Measurements from ENCODE around the gene SPTBN2. TPM values are rescaled to one million over a fixed set of nuclear protein-coding genes. Genes with fewer than 3 reads are reported as not detected.
A peak's percentile ranks its signal among the peaks of the same experiment; 100 is the strongest.

SPTBN2 gene
- total and polyA plus RNA-seq, 2 of the 8 experiments (the other 6 are each of a cell fraction or from before 2014, with no cell fraction given): 19.1 to 69.0 TPM

GRCh38 chr11:66639066-66639813 lies 89.8 kb downstream of the SPTBN2 start (continued):
- TF ChIP-seq, protein P1, sequence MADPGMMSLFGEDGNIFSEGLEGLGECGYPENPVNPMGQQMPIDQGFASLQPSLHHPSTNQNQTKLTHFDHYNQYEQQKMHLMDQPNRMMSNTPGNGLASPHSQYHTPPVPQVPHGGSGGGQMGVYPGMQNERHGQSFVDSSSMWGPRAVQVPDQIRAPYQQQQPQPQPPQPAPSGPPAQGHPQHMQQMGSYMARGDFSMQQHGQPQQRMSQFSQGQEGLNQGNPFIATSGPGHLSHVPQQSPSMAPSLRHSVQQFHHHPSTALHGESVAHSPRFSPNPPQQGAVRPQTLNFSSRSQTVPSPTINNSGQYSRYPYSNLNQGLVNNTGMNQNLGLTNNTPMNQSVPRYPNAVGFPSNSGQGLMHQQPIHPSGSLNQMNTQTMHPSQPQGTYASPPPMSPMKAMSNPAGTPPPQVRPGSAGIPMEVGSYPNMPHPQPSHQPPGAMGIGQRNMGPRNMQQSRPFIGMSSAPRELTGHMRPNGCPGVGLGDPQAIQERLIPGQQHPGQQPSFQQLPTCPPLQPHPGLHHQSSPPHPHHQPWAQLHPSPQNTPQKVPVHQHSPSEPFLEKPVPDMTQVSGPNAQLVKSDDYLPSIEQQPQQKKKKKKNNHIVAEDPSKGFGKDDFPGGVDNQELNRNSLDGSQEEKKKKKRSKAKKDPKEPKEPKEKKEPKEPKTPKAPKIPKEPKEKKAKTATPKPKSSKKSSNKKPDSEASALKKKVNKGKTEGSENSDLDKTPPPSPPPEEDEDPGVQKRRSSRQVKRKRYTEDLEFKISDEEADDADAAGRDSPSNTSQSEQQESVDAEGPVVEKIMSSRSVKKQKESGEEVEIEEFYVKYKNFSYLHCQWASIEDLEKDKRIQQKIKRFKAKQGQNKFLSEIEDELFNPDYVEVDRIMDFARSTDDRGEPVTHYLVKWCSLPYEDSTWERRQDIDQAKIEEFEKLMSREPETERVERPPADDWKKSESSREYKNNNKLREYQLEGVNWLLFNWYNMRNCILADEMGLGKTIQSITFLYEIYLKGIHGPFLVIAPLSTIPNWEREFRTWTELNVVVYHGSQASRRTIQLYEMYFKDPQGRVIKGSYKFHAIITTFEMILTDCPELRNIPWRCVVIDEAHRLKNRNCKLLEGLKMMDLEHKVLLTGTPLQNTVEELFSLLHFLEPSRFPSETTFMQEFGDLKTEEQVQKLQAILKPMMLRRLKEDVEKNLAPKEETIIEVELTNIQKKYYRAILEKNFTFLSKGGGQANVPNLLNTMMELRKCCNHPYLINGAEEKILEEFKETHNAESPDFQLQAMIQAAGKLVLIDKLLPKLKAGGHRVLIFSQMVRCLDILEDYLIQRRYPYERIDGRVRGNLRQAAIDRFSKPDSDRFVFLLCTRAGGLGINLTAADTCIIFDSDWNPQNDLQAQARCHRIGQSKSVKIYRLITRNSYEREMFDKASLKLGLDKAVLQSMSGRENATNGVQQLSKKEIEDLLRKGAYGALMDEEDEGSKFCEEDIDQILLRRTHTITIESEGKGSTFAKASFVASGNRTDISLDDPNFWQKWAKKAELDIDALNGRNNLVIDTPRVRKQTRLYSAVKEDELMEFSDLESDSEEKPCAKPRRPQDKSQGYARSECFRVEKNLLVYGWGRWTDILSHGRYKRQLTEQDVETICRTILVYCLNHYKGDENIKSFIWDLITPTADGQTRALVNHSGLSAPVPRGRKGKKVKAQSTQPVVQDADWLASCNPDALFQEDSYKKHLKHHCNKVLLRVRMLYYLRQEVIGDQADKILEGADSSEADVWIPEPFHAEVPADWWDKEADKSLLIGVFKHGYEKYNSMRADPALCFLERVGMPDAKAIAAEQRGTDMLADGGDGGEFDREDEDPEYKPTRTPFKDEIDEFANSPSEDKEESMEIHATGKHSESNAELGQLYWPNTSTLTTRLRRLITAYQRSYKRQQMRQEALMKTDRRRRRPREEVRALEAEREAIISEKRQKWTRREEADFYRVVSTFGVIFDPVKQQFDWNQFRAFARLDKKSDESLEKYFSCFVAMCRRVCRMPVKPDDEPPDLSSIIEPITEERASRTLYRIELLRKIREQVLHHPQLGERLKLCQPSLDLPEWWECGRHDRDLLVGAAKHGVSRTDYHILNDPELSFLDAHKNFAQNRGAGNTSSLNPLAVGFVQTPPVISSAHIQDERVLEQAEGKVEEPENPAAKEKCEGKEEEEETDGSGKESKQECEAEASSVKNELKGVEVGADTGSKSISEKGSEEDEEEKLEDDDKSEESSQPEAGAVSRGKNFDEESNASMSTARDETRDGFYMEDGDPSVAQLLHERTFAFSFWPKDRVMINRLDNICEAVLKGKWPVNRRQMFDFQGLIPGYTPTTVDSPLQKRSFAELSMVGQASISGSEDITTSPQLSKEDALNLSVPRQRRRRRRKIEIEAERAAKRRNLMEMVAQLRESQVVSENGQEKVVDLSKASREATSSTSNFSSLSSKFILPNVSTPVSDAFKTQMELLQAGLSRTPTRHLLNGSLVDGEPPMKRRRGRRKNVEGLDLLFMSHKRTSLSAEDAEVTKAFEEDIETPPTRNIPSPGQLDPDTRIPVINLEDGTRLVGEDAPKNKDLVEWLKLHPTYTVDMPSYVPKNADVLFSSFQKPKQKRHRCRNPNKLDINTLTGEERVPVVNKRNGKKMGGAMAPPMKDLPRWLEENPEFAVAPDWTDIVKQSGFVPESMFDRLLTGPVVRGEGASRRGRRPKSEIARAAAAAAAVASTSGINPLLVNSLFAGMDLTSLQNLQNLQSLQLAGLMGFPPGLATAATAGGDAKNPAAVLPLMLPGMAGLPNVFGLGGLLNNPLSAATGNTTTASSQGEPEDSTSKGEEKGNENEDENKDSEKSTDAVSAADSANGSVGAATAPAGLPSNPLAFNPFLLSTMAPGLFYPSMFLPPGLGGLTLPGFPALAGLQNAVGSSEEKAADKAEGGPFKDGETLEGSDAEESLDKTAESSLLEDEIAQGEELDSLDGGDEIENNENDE (IDR thresholded peaks at IDR 0.05; ENCODE audit: insufficient replicate concordance, low read length): peak; percentile 12
- TF ChIP-seq RAD21 (IDR thresholded peaks at IDR 0.05 in 1 of 2, conservative IDR thresholded peaks at IDR 0.05 in 1 of 2; ENCODE audit: low read depth in 2 of 2, low read length in 2 of 2): no peak
- TF ChIP-seq SIN3A (conservative IDR thresholded peaks at IDR 0.05 in 1 of 2, IDR thresholded peaks at IDR 0.05 in 1 of 2; ENCODE audit: low read depth in 1 of 2, low read length in 2 of 2): 0 out of 4 replicates have a peak, but pooled peaks of 1 of the 2 experiments have one; percentile 12
- no peak for TF ChIP-seq USF2 (IDR thresholded peaks at IDR 0.05; ENCODE audit: low read length)
- no peak for TF ChIP-seq SP1 (IDR thresholded peaks at IDR 0.05; ENCODE audit: low read depth, low read length)
- TF ChIP-seq SP4 (IDR thresholded peaks at IDR 0.05; ENCODE audit: low read length): no peak
- no peak for TF ChIP-seq TAF7 (optimal IDR thresholded peaks at IDR 0.05; ENCODE audit: borderline replicate concordance, low read depth, low read length)

Data from H1 (cell line).